HCT116 (cell line): Measurements from ENCODE around the gene POC1B. TPM values are rescaled to one million over a fixed set of nuclear protein-coding genes. Genes with fewer than 3 reads are reported as not detected.

ENCODE experiments used
- ATAC-seq: fragments of 200-7000 bp; cut with Tn5 transposase; 2 replicates; pipeline ENCODE4 v1.9.1; 2020; ENCODE audit warnings: mild to moderate bottlenecking, moderate library complexity
- BruUV-seq: library from RNA; stranded (reverse); fragments of 400-500 nt; replicated peaks from 2 replicates; lab custom pipeline; 2021; lab: Mats Ljungman, UMichigan
- CTCF ChIA-PET: fragments of 300-600 bp; sonication (Branson Sonifier 250); formaldehyde crosslinking; loops from one replicate; lab custom pipeline; 2021; ENCODE audit warnings: antibody characterized with exemption; lab: Charles Lee
- POLR2A ChIA-PET: fragments of 300-600, 350-600 bp; sonication (Branson Sonifier 250); formaldehyde crosslinking; loops from one replicate; lab custom pipeline; 2021; ENCODE audit warnings: antibody characterized with exemption; lab: Charles Lee
- RAD21 ChIA-PET, 2 experiments: fragments of 300-600 bp; sonication (Branson Sonifier 250); formaldehyde crosslinking; loops; one replicate each; lab custom pipeline; 2023; ENCODE audit warnings: low total read pairs in 2 of 2; ENCODE audit not compliant: uncharacterized antibody in 2 of 2, unreplicated experiment in 2 of 2, low non-redundant PET in 1 of 2; lab: Charles Lee
- DNase-seq: peaks from one replicate; pipeline ENCODE4 v3.0.0-alpha.2; 2010; ENCODE audit warnings: low read depth, low spot score
- H2AFZ ChIP-seq: fragments of 200-600 bp; shearing (Covaris generic), sonication (generic); 2 replicates; pipeline ENCODE4 v1.6.1; 2017; ENCODE audit warnings: low read depth, mixed run types, mixed read lengths, antibody characterized with exemption, low read length; ENCODE audit not compliant: poor library complexity, severe bottlenecking
- H3K27ac ChIP-seq: 2 replicates; pipeline ENCODE4 v1.5.1; 2012; ENCODE audit warnings: low read depth, low read length
- H3K27me3 ChIP-seq: fragments of 200-600 bp; sonication (generic); 2 replicates; pipeline ENCODE4 v1.6.1; 2016; ENCODE audit warnings: mixed run types, low read length, mixed read lengths; ENCODE audit not compliant: insufficient read depth
- H3K36me3 ChIP-seq, 2 experiments: fragments of 200-500 bp in 1 of 2; fragments of 200-600 bp in 1 of 2; sonication (Bioruptor generic) in 1 of 2; sonication (generic) in 1 of 2; 2 replicates each; pipeline versions ENCODE4 v1.5.1 to v1.6.1; 2014 to 2016; ENCODE audit warnings: low read length in 2 of 2, inconsistent platforms in 1 of 2, mixed read lengths in 1 of 2, mixed run types in 1 of 2; ENCODE audit not compliant: insufficient read depth in 2 of 2, control insufficient read depth in 1 of 2
- H3K4me1 ChIP-seq, 2 experiments: fragments of 200-600 bp in 1 of 2; sonication (generic) in 1 of 2; 2 replicates each; pipeline versions ENCODE4 v1.5.1 to v1.6.1; 2012 to 2017; ENCODE audit warnings: low read length in 2 of 2, inconsistent platforms in 1 of 2, mild to moderate bottlenecking in 1 of 2, mixed read lengths in 1 of 2, mixed run types in 1 of 2, moderate library complexity in 1 of 2; ENCODE audit not compliant: insufficient read depth in 2 of 2, control insufficient read depth in 1 of 2
- H3K4me2 ChIP-seq: fragments of 200-600 bp; sonication (generic); 2 replicates; pipeline ENCODE4 v1.6.1; 2017; ENCODE audit warnings: mixed run types, low read length, mixed read lengths
- H3K4me3 ChIP-seq, 2 experiments: fragments of 200-600 bp in 1 of 2; sonication (generic) in 1 of 2; replicated peaks in 1 of 2; 2 replicates each; pipeline ENCODE4 v1.5.1; 2011 to 2016; ENCODE audit warnings: low read length in 2 of 2, control low read depth in 1 of 2, low read depth in 1 of 2, mild to moderate bottlenecking in 1 of 2, mixed read lengths in 1 of 2, mixed run types in 1 of 2
- H3K79me2 ChIP-seq: fragments of 200-600 bp; sonication (generic); 2 replicates; pipeline ENCODE4 v1.6.1; 2017; ENCODE audit warnings: mild to moderate bottlenecking, mixed run types, low read length, moderate library complexity, mixed read lengths; ENCODE audit not compliant: insufficient read depth
- H3K9ac ChIP-seq: fragments of 200-600 bp; sonication (generic); 2 replicates; pipeline ENCODE4 v1.6.1; 2016; ENCODE audit warnings: low read length, mixed read lengths
- H3K9me2 ChIP-seq: fragments of 200-600 bp; sonication (generic), shearing (Covaris generic); 2 replicates; pipeline ENCODE4 v1.6.1; 2017; ENCODE audit warnings: mixed run types, mild to moderate bottlenecking, moderate library complexity; ENCODE audit not compliant: insufficient read depth
- H3K9me3 ChIP-seq, 2 experiments: fragments of 200-500 bp in 1 of 2; fragments of 200-600 bp in 1 of 2; sonication (Bioruptor generic) in 1 of 2; sonication (generic) in 1 of 2; 2 replicates each; pipeline ENCODE4 v1.6.1; 2014 to 2017; ENCODE audit warnings: low read length in 2 of 2, mixed read lengths in 2 of 2, inconsistent platforms in 1 of 2, low read depth in 1 of 2, mild to moderate bottlenecking in 1 of 2, mixed run types in 1 of 2, moderate library complexity in 1 of 2; ENCODE audit not compliant: control insufficient read depth in 1 of 2, insufficient read depth in 1 of 2
- H4K20me1 ChIP-seq: fragments of 200-600 bp; sonication (generic), shearing (Covaris generic); 2 replicates; pipeline ENCODE4 v1.6.1; 2017; ENCODE audit warnings: mixed run types, mild to moderate bottlenecking, moderate library complexity; ENCODE audit not compliant: insufficient read depth
- ATF3 ChIP-seq: IDR thresholded peaks from 2 replicates; pipeline ENCODE4 v1.6.1; 2012
- CEBPB ChIP-seq: IDR thresholded peaks from 2 replicates; pipeline ENCODE4 v1.6.1; 2012; ENCODE audit warnings: low read depth
- EGR1 ChIP-seq: IDR thresholded peaks from 2 replicates; pipeline ENCODE4 v1.6.1; 2012; ENCODE audit warnings: low read depth
- ELF1 ChIP-seq: IDR thresholded peaks from 2 replicates; pipeline ENCODE4 v1.6.1; 2012; ENCODE audit warnings: low read depth, borderline replicate concordance
- EZH2 ChIP-seq: fragments of 200-600 bp; sonication (generic); IDR thresholded peaks from 2 replicates; pipeline ENCODE4 v1.6.1; 2017; ENCODE audit warnings: antibody characterized with exemption, mixed run types
- EZH2phosphoT487 ChIP-seq: fragments of 200-600 bp; IDR thresholded peaks from 2 replicates; pipeline ENCODE4 v1.6.1; 2018; ENCODE audit warnings: antibody characterized with exemption, borderline replicate concordance
- POLR2A ChIP-seq: IDR thresholded peaks from 2 replicates; pipeline ENCODE4 v1.7.0; 2011; ENCODE audit warnings: borderline replicate concordance; ENCODE audit not compliant: insufficient read depth, insufficient read length; ENCODE audit errors: extremely low read depth
- POLR2AphosphoS5 ChIP-seq: IDR thresholded peaks from 2 replicates; pipeline ENCODE4 v1.6.1; 2011; ENCODE audit warnings: mild to moderate bottlenecking, low read depth, low read length, moderate library complexity
- RAD21 ChIP-seq: IDR thresholded peaks from 2 replicates; pipeline ENCODE4 v1.6.1; 2012; ENCODE audit warnings: low read depth, mild to moderate bottlenecking
- SIN3A ChIP-seq: IDR thresholded peaks from 2 replicates; pipeline ENCODE4 v1.6.1; 2012; ENCODE audit warnings: low read depth
- SP1 ChIP-seq: IDR thresholded peaks from 2 replicates; pipeline ENCODE4 v1.6.1; 2012; ENCODE audit warnings: low read depth
- TCF7L2 ChIP-seq: IDR thresholded peaks from 2 replicates; pipeline ENCODE4 v1.7.0; 2011; ENCODE audit warnings: borderline replicate concordance, inconsistent platforms; ENCODE audit not compliant: insufficient read depth, insufficient read length; ENCODE audit errors: extremely low read depth
- YY1 ChIP-seq: IDR thresholded peaks from 2 replicates; pipeline ENCODE4 v1.6.1; 2011; ENCODE audit warnings: low read length, low read depth, moderate library complexity, mild to moderate bottlenecking; ENCODE audit not compliant: insufficient replicate concordance; ENCODE audit errors: extremely low read depth
- ZFX ChIP-seq: fragments of 450-650 bp; IDR thresholded peaks from 2 replicates; pipeline ENCODE4 v1.6.1; 2017
- ZNF274 ChIP-seq: fragments of 200-500 bp; sonication (Bioruptor generic); IDR thresholded peaks from 2 replicates; pipeline ENCODE4 v1.6.1; 2014; ENCODE audit warnings: mild to moderate bottlenecking, low read depth, low read length, inconsistent platforms
- intact Hi-C: fragments of 100-400 bp; cut with micrococcal nuclease; formaldehyde crosslinking; loops from 2 replicates; pipeline ENCODE4 v1.10.0; 2022
- total RNA-seq: library from RNA; stranded (reverse); gene quantifications from one replicate; pipeline ENCODE4 v1.2.1, GENCODE V29; 2021; ENCODE audit not compliant: unreplicated experiment
- TF ChIP-seq, protein P1 (sequence below), 3 experiments: fragments of 200-600 bp in 1 of 3; sonication (generic) in 1 of 3; IDR thresholded peaks in 2 of 3; conservative IDR thresholded peaks in 1 of 3; 2 replicates each; pipeline ENCODE4 v1.5.1; 2012 to 2017; ENCODE audit warnings: low read depth in 2 of 3, low read length in 2 of 3, antibody characterized with exemption in 1 of 3, borderline replicate concordance in 1 of 3, control low read depth in 1 of 3, mild to moderate bottlenecking in 1 of 3, mixed read lengths in 1 of 3, mixed run types in 1 of 3, moderate library complexity in 1 of 3; ENCODE audit not compliant: insufficient read depth in 1 of 3
- TF ChIP-seq, protein P2 (sequence below): IDR thresholded peaks from 2 replicates; pipeline ENCODE4 v1.6.1; 2012; ENCODE audit warnings: low read depth

The POC1B gene
- total RNA-seq, 1 experiment from 2014 or later, result 14.3 TPM

DNA sequence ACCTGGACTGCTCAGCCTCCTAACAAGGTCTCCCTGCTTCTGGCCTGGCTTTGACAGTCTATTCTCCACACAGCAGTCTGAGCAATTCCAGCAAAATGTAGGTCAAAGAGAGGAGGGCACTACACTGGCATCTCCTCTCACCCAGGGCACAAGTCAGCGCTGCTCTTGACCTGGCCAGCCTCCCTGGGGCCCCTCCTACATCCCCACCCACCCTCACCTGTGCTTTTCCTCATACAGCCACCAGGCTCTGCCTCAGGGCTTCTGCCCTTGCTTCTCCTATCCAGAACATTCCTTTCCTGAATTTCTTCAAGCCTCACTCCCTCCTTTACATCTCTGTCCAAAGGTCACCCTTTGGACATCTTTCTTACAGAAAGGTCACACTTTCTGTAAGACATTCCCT is 34.9 kb downstream of the POC1B start:
- H3K9ac ChIP-seq, result no peak overlapping the region
- H3K9me2 ChIP-seq, result no peaks in the 10 kb centered on the region
- no peak overlapping the region for H3K4me3 ChIP-seq
- no peaks in the 10 kb centered on the region for H3K4me1 ChIP-seq
- no peaks in the 10 kb centered on the region for H3K36me3 ChIP-seq
- TF ChIP-seq CEBPB (no peak), ATF3 (no peak), POLR2AphosphoS5 (no peak), ZNF274 (no peak), ELF1 (no peak), POLR2A (no peak), EGR1 (no peak), RAD21 (no peak), TCF7L2 (no peak), YY1 (no peak), SIN3A (no peak), EZH2phosphoT487 (no peak), SP1 (no peak), EZH2 (no peak), ZFX (no peak)
- TF ChIP-seq, protein P1, sequence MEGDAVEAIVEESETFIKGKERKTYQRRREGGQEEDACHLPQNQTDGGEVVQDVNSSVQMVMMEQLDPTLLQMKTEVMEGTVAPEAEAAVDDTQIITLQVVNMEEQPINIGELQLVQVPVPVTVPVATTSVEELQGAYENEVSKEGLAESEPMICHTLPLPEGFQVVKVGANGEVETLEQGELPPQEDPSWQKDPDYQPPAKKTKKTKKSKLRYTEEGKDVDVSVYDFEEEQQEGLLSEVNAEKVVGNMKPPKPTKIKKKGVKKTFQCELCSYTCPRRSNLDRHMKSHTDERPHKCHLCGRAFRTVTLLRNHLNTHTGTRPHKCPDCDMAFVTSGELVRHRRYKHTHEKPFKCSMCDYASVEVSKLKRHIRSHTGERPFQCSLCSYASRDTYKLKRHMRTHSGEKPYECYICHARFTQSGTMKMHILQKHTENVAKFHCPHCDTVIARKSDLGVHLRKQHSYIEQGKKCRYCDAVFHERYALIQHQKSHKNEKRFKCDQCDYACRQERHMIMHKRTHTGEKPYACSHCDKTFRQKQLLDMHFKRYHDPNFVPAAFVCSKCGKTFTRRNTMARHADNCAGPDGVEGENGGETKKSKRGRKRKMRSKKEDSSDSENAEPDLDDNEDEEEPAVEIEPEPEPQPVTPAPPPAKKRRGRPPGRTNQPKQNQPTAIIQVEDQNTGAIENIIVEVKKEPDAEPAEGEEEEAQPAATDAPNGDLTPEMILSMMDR (IDR thresholded peaks at IDR 0.05 in 2 of 3, conservative IDR thresholded peaks at IDR 0.05 in 1 of 3; ENCODE audit: borderline replicate concordance in 1 of 3, insufficient read depth in 1 of 3, low read depth in 2 of 3, low read length in 2 of 3), result no peak
- TF ChIP-seq, protein P2, sequence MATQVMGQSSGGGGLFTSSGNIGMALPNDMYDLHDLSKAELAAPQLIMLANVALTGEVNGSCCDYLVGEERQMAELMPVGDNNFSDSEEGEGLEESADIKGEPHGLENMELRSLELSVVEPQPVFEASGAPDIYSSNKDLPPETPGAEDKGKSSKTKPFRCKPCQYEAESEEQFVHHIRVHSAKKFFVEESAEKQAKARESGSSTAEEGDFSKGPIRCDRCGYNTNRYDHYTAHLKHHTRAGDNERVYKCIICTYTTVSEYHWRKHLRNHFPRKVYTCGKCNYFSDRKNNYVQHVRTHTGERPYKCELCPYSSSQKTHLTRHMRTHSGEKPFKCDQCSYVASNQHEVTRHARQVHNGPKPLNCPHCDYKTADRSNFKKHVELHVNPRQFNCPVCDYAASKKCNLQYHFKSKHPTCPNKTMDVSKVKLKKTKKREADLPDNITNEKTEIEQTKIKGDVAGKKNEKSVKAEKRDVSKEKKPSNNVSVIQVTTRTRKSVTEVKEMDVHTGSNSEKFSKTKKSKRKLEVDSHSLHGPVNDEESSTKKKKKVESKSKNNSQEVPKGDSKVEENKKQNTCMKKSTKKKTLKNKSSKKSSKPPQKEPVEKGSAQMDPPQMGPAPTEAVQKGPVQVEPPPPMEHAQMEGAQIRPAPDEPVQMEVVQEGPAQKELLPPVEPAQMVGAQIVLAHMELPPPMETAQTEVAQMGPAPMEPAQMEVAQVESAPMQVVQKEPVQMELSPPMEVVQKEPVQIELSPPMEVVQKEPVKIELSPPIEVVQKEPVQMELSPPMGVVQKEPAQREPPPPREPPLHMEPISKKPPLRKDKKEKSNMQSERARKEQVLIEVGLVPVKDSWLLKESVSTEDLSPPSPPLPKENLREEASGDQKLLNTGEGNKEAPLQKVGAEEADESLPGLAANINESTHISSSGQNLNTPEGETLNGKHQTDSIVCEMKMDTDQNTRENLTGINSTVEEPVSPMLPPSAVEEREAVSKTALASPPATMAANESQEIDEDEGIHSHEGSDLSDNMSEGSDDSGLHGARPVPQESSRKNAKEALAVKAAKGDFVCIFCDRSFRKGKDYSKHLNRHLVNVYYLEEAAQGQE, result no peak
- ChIA-PET CTCF (no interaction called here), RAD21 (no interaction called here), POLR2A (no interaction called here)
- intact Hi-C loops, result no loop called here
- DNase-seq (no peak), ATAC-seq (peak; percentile 46; the same call in 1 of the 2 replicates)
- H3K27ac ChIP-seq, result no peak overlapping the region
- no peak overlapping the region for H3K4me2 ChIP-seq
- no peaks in the 10 kb centered on the region for H3K79me2 ChIP-seq
- H3K27me3 ChIP-seq, result no peaks in the 10 kb centered on the region
- no peak overlapping the region for H2AFZ ChIP-seq
- H3K9me3 ChIP-seq, result no peaks in the 10 kb centered on the region
- no TSS peak for BruUV-seq
- no peaks in the 10 kb centered on the region for H4K20me1 ChIP-seq
